B cell (primary cell): ENCODE data around the gene MALRD1. TPM values are rescaled to one million over a fixed set of nuclear protein-coding genes. Genes with fewer than 3 reads are reported as not detected.

Experiments used
- ATAC-seq: fragments of 200-7000 bp; cut with Tn5 transposase; one replicate; pipeline ENCODE4 v1.10.0; 2021; ENCODE audit warnings: low read depth, mild to moderate bottlenecking, moderate number of reproducible peaks, moderate library complexity
- CTCF ChIA-PET: fragments of 350-600 bp; sonication (Branson Sonifier 250); formaldehyde crosslinking; loops from one replicate; lab custom pipeline; 2021; ENCODE audit warnings: antibody characterized with exemption, inconsistent platforms; lab: Charles Lee
- POLR2A ChIA-PET: fragments of 350-600 bp; sonication (Branson Sonifier 250); formaldehyde crosslinking; loops from one replicate; lab custom pipeline; 2021; ENCODE audit warnings: antibody characterized with exemption; lab: Charles Lee
- DNase-seq: peaks from one replicate; pipeline ENCODE4 v3.0.0; 2013
- H2AFZ ChIP-seq: 2 replicates; pipeline ENCODE4 v1.6.1; 2012; ENCODE audit warnings: mild to moderate bottlenecking, low read depth, low read length; ENCODE audit not compliant: insufficient read depth, poor library complexity, severe bottlenecking
- H3K27ac ChIP-seq, 2 donors: 1 replicate in 1 of 2; 2 replicates in 1 of 2; pipeline ENCODE4 v1.5.1; 2012 to 2013; ENCODE audit warnings: low read length in 2 of 2, mild to moderate bottlenecking in 2 of 2, moderate library complexity in 1 of 2
- H3K27me3 ChIP-seq, 4 experiments: fragments of 200-600 bp in 1 of 4; sonication (generic) in 1 of 4; replicated peaks in 1 of 4; 1 replicate in 2 of 4; 2 replicates in 2 of 4; pipeline versions ENCODE4 v1.6.1 to v1.7.0; 2013 to 2016; ENCODE audit warnings: low read length in 3 of 4, mild to moderate bottlenecking in 2 of 4, mixed read lengths in 1 of 4, moderate library complexity in 1 of 4; ENCODE audit not compliant: insufficient read depth in 4 of 4, control insufficient read depth in 3 of 4; ENCODE audit errors: control extremely low read depth in 1 of 4
- H3K36me3 ChIP-seq, 2 experiments: replicated peaks in 1 of 2; 1 replicate in 1 of 2; 2 replicates in 1 of 2; pipeline versions ENCODE4 v1.6.1 to v1.7.1; 2013; ENCODE audit warnings: low read length in 1 of 2; ENCODE audit not compliant: insufficient read depth in 2 of 2, control insufficient read depth in 1 of 2; ENCODE audit errors: control extremely low read depth in 1 of 2, extremely low read depth in 1 of 2
- H3K4me1 ChIP-seq, 2 donors: fragments of 200-600 bp in 1 of 2; sonication (generic) in 1 of 2; 1 replicate in 1 of 2; 2 replicates in 1 of 2; pipeline versions ENCODE4 v1.5.1 to v1.6.1; 2013 to 2017; ENCODE audit warnings: low read length in 2 of 2; ENCODE audit not compliant: control insufficient read depth in 2 of 2, insufficient read depth in 2 of 2
- H3K4me2 ChIP-seq: replicated peaks from 2 replicates; pipeline ENCODE3; 2012; ENCODE audit warnings: mild to moderate bottlenecking, low read depth, low read length; ENCODE audit not compliant: poor library complexity, severe bottlenecking
- H3K4me3 ChIP-seq, 5 experiments: fragments of 200-600 bp in 1 of 5; sonication (generic) in 1 of 5; 1 replicate in 3 of 5; 2 replicates in 2 of 5; pipeline versions ENCODE4 v1.5.1 to v1.7.0; 2011 to 2016; ENCODE audit warnings: low read length in 4 of 5, mild to moderate bottlenecking in 4 of 5, low read depth in 2 of 5, control low read depth in 1 of 5, moderate library complexity in 1 of 5; ENCODE audit not compliant: insufficient read depth in 1 of 5; ENCODE audit errors: control extremely low read depth in 1 of 5, extremely low read depth in 1 of 5
- H3K79me2 ChIP-seq: fragments of 200-600 bp; sonication (generic); one replicate; pipeline ENCODE4 v1.6.0; 2016; ENCODE audit warnings: low read length; ENCODE audit not compliant: control insufficient read depth, insufficient read depth
- H3K9ac ChIP-seq: fragments of 200-600 bp; sonication (generic); 2 replicates; pipeline ENCODE4 v1.6.1; 2017; ENCODE audit warnings: mild to moderate bottlenecking, low read length, moderate library complexity
- H3K9me3 ChIP-seq, 3 donors: one replicate each; pipeline versions ENCODE4 v1.6.1 to v1.7.1; 2013; ENCODE audit warnings: low read length in 2 of 3; ENCODE audit not compliant: control insufficient read depth in 2 of 3, insufficient read depth in 1 of 3; ENCODE audit errors: control extremely low read depth in 1 of 3
- H4K20me1 ChIP-seq: 2 replicates; pipeline ENCODE4 v1.6.0; 2012; ENCODE audit warnings: mild to moderate bottlenecking, low read length; ENCODE audit not compliant: insufficient read depth, control insufficient read depth, poor library complexity, severe bottlenecking
- H3K27ac Mint-ChIP-seq: one replicate; pipeline ENCODE4 v1.8.0; 2021; ENCODE audit warnings: mixed read lengths
- H3K27me3 Mint-ChIP-seq: one replicate; pipeline ENCODE4 v1.8.0; 2021; ENCODE audit warnings: mixed read lengths
- H3K4me1 Mint-ChIP-seq: one replicate; pipeline ENCODE4 v1.8.0; 2021; ENCODE audit warnings: mixed read lengths
- H3K4me3 Mint-ChIP-seq: one replicate; pipeline ENCODE4 v1.8.0; 2021; ENCODE audit warnings: mixed read lengths
- H3K9me3 Mint-ChIP-seq: one replicate; pipeline ENCODE4 v1.8.0; 2022; ENCODE audit warnings: mixed read lengths; ENCODE audit not compliant: insufficient read depth
- CTCF ChIP-seq: fragments of 200-600 bp; IDR thresholded peaks from one replicate; pipeline ENCODE4 v1.8.0; 2022; ENCODE audit warnings: antibody characterized with exemption, mild to moderate bottlenecking
- EZH2 ChIP-seq: IDR thresholded peaks from 2 replicates; pipeline ENCODE4 v1.6.1; 2012; ENCODE audit warnings: borderline replicate concordance, low read depth, mild to moderate bottlenecking, moderate library complexity, low read length; ENCODE audit not compliant: insufficient read depth, poor library complexity, severe bottlenecking
- WGBS: methylation state at CpG from one replicate; pipeline ENCODE4 v1.1.5; 2013; ENCODE audit warnings: missing lambda C conversion rate; ENCODE audit not compliant: insufficient coverage; 5-methylcytosine and 5-hydroxymethylcytosine counted together
- intact Hi-C: fragments of 100-400 bp; cut with micrococcal nuclease; formaldehyde crosslinking; loops from one replicate; pipeline ENCODE4 v1.10.0; 2022
- polyA plus RNA-seq: library from polyadenylated mRNA; depleted of rRNA; stranded (reverse); fragments of >200 nt; gene quantifications from 2 replicates; pipeline ENCODE4 v1.2.3, GENCODE V29; 2012
- total RNA-seq, 2 donors: library from RNA; stranded (reverse); fragments of 120-200 nt in 1 of 2; gene quantifications; 1 replicate in 1 of 2; 2 replicates in 1 of 2; pipeline versions ENCODE4 v1.2.3 to v1.2.4, GENCODE V29; 2013 to 2022

MALRD1 gene
- total and polyA plus RNA-seq, 2 donors (not counting 1 experiment from before 2014, with no cell fraction given): not detected

- no peaks in the 10 kb centered on the region for H3K79me2 ChIP-seq
- H3K27me3 Mint-ChIP-seq: no peaks in the 10 kb centered on the region
- TF ChIP-seq EZH2: no peak
- no peak for TF ChIP-seq CTCF
- no peaks in the 10 kb centered on the region for H3K36me3 ChIP-seq
- H2AFZ ChIP-seq: no peak overlapping the region
- WGBS: no CpG with 5 or more reads among the region's 4 CpGs
- no peak overlapping the region for H3K9ac ChIP-seq
- H3K9me3 Mint-ChIP-seq: no peaks in the 10 kb centered on the region
- intact Hi-C loops: no loop called here
- no peaks in the 10 kb centered on the region for H3K4me1 ChIP-seq
- ChIA-PET POLR2A (no interaction called here), CTCF (no interaction called here)
- no peaks in the 10 kb centered on the region for H3K4me1 Mint-ChIP-seq
- no peak overlapping the region for H3K4me3 ChIP-seq
- no peak overlapping the region for H3K4me2 ChIP-seq
- no peaks in the 10 kb centered on the region for H3K27me3 ChIP-seq
- H3K9me3 ChIP-seq: peaks cover 0 to 4% (median 0%) of the 10 kb centered on the region in 3 donors
- H4K20me1 ChIP-seq: no peaks in the 10 kb centered on the region
- no peak overlapping the region for H3K4me3 Mint-ChIP-seq
- no peak for DNase-seq
- no peak for ATAC-seq
- H3K27ac Mint-ChIP-seq: no peak overlapping the region
- no peak overlapping the region for H3K27ac ChIP-seq
Measured at GRCh38 chr10:19325581-19325980, 277.0 kb downstream of the MALRD1 start.

DNA sequence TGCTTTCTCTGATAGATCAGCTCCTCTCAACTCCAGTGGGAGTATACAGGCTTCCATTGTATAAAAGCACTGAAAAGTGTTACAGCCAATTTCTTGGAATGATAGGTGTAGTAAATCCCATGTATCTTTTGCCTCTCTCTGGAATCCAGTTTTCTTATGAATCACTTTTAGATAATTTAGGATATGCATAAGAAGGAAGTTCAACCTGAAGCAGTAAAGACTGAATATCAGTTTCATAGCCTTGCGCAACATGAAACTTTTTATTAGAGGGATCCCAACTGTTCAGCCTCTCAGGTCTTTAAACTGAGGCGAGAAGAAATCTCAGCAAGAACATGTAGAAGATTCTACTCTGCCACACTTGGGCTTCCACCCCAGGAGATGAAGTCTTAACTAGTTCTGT is 280.0 kb downstream of the MALRD1 start:
- no peaks in the 10 kb centered on the region for H3K27me3 Mint-ChIP-seq
- H3K36me3 ChIP-seq: no peaks in the 10 kb centered on the region
- no peak overlapping the region for H3K4me3 Mint-ChIP-seq
- no peaks in the 10 kb centered on the region for H4K20me1 ChIP-seq
- no peaks in the 10 kb centered on the region for H3K4me1 ChIP-seq
- H3K9me3 ChIP-seq: peaks cover 0 to 2% (median 0%) of the 10 kb centered on the region in 3 donors
- DNase-seq: no peak
- H3K27ac Mint-ChIP-seq: no peak overlapping the region
- no peak overlapping the region for H3K9ac ChIP-seq
- intact Hi-C loops: no loop called here
- no peak overlapping the region for H3K4me3 ChIP-seq
- ChIA-PET POLR2A (no interaction called here), CTCF (no interaction called here)
- H3K27me3 ChIP-seq: no peaks in the 10 kb centered on the region
- no peak overlapping the region for H3K4me2 ChIP-seq
- TF ChIP-seq EZH2 (no peak), CTCF (no peak)
- no peak overlapping the region for H3K27ac ChIP-seq
- no peaks in the 10 kb centered on the region for H3K9me3 Mint-ChIP-seq
- no peaks in the 10 kb centered on the region for H3K79me2 ChIP-seq
- WGBS: 88% methylated on average over 1 of the region's 2 CpGs
- ATAC-seq: no peak
- H3K4me1 Mint-ChIP-seq: no peaks in the 10 kb centered on the region
- H2AFZ ChIP-seq: no peak overlapping the region
